Mucosa of stomach (tissue), 1 donor: ENCODE data around the gene PPM1F.
"Not testable (repeated sequence)": the region's sequence is repeated elsewhere in the genome, so short reads cannot be mapped to it uniquely, and the experiment has no call there.

Source experiments
- H3K27me3 ChIP-seq: one replicate; pipeline ENCODE4 v1.7.0; 2013; ENCODE audit warnings: mild to moderate bottlenecking, low read length; ENCODE audit not compliant: control insufficient read depth, insufficient read depth
- H3K36me3 ChIP-seq: one replicate; pipeline ENCODE4 v1.7.0; 2013; ENCODE audit warnings: low read length; ENCODE audit not compliant: control insufficient read depth, insufficient read depth
- H3K4me1 ChIP-seq: one replicate; pipeline ENCODE4 v1.7.0; 2013; ENCODE audit warnings: mild to moderate bottlenecking, low read length; ENCODE audit not compliant: control insufficient read depth, insufficient read depth
- H3K4me3 ChIP-seq: one replicate; pipeline ENCODE4 v1.7.0; 2013; ENCODE audit warnings: low read length
- H3K9ac ChIP-seq: one replicate; pipeline ENCODE4 v1.7.0; 2013; ENCODE audit warnings: mild to moderate bottlenecking, low read length, moderate library complexity
- H3K9me3 ChIP-seq: one replicate; pipeline ENCODE4 v1.7.0; 2013; ENCODE audit warnings: mild to moderate bottlenecking, low read length, moderate library complexity; ENCODE audit not compliant: control insufficient read depth
- donor health status: Pancreatic carcinoma.

Gene PPM1F

GRCh38 chr22:21876486-21877176, 76.0 kb downstream of the PPM1F start:
- no peaks in the 10 kb centered on the region for H3K27me3 ChIP-seq
- H3K4me3 ChIP-seq: no peak overlapping the region
- no peak overlapping the region for H3K9ac ChIP-seq
- no peaks in the 10 kb centered on the region for H3K36me3 ChIP-seq
- no peaks in the 10 kb centered on the region for H3K4me1 ChIP-seq
- no peaks in the 10 kb centered on the region for H3K9me3 ChIP-seq

GRCh38 chr22:21874953-21875352, 77.7 kb downstream of the PPM1F start:
- not testable (repeated sequence) for H3K9me3 ChIP-seq, H3K36me3 ChIP-seq

GRCh38 chr22:21873619-21874018, 79.0 kb downstream of the PPM1F start:
- H3K27me3 ChIP-seq: no peaks in the 10 kb centered on the region

More at GRCh38 chr22:21874953-21875352, 77.7 kb downstream of the PPM1F start:
- not testable (repeated sequence) for H3K4me3 ChIP-seq, H3K9ac ChIP-seq, H3K4me1 ChIP-seq, H3K27me3 ChIP-seq

GRCh38 chr22:21872741-21873140, 79.9 kb downstream of the PPM1F start:
- H3K9me3 ChIP-seq, H3K36me3 ChIP-seq, H3K9ac ChIP-seq, H3K27me3 ChIP-seq, H3K4me1 ChIP-seq, H3K4me3 ChIP-seq: not testable (repeated sequence)

More at GRCh38 chr22:21873619-21874018, 79.0 kb downstream of the PPM1F start:
- Histone ChIP-seq H3K9ac (no peak overlapping the region), H3K4me3 (no peak overlapping the region), H3K36me3 (no peaks in the 10 kb centered on the region), H3K4me1 (no peaks in the 10 kb centered on the region), H3K9me3 (no peaks in the 10 kb centered on the region)
